Posterior vena cava (tissue), 2 donors: ENCODE data around the gene CORO6. TPM values are rescaled to one million over a fixed set of nuclear protein-coding genes. Genes with fewer than 3 reads are reported as not detected.

Experiments used
- DNase-seq: peaks from one replicate; pipeline ENCODE4 v3.0.0-alpha.2; 2020; ENCODE audit warnings: low spot score
- intact Hi-C, 2 donors: fragments of 100-400 bp; cut with DNase I; formaldehyde crosslinking; loops; one replicate each; pipeline versions ENCODE4 v1.14.1 to v1.14.2; 2022 to 2023
- total RNA-seq, 2 donors: library from RNA; stranded (reverse); fragmentation: NEBNext Ultra II Directional; extraction: Animal tissue kit (Norgen Biotek cat#: 25700); gene quantifications; one replicate each; pipeline ENCODE4 v1.2.1, GENCODE V29; 2021
- donor health status: DM: yes; HTN: yes; CAD: no.
- donor health status: DM: yes; HTN: yes; CAD: no.

The CORO6 gene
- total RNA-seq, 2 donors from 2014 or later = 26.7 to 31.6 TPM

DNA sequence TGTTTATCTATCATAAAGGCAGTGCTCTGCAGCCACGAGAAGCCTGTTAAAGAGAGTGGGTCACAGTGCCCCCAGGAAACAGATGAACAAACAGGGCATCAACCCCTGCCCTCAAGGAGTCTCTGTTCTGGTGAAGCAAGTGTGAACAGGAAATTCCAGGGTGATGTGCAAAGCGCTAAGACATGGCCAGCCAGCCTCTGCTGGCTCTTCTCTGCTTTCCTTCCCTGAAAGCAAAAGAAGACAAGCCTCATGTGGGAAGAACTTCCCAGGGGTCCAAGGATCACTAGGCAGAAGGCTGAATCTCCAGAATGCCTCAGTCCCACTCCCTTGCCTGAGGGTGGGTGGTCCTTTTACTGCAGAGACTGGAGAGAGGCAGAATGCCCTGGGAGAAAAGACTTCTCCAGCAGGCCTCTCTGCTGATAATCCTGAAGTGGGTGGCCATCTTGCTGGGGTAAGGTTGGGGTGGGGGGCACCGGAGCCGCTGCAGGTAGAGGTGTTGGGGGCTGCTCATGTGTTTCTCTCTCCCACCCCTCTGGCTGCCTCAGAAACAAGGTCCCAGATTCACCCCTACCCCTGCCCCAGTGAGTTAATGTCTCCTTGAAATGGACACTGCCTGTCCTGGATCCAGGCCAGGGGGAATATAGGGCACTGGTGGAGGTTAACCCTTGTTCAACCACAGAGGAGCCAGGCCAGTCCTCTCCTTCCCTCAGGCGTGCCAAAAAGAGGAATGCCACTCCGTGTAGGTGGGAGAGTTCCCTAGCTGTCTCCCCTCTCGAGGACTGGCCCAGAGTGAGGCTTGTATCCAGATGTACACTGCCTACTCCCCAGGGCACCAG, 27.4 kb downstream of the CORO6 start:
- DNase-seq = no peak

GRCh38 chr17:29594519-29595090, 28.1 kb downstream of the CORO6 start:
- intact Hi-C loops = no loop called here
- DNase-seq = no peak

More for the DNA sequence above, 27.4 kb downstream of the CORO6 start:
- intact Hi-C loops = no loop called here

GRCh38 chr17:29593591-29594518, 28.9 kb downstream of the CORO6 start:
- no peak for DNase-seq
- intact Hi-C loops = no loop called here

GRCh38 chr17:29592850-29593551, 29.7 kb downstream of the CORO6 start, which contains the start of gene ANKRD13B:
ANKRD13B (plus strand) TSS chr17:29593132; CDS start chr17:29593622, 490 bp downstream.
- intact Hi-C loops = no loop called here
- DNase-seq = no peak

- intact Hi-C loops = no loop called here
- DNase-seq = peak; percentile 95
Measured at GRCh38 chr17:29591737-29592608, 30.7 kb downstream of the CORO6 start.

DNA sequence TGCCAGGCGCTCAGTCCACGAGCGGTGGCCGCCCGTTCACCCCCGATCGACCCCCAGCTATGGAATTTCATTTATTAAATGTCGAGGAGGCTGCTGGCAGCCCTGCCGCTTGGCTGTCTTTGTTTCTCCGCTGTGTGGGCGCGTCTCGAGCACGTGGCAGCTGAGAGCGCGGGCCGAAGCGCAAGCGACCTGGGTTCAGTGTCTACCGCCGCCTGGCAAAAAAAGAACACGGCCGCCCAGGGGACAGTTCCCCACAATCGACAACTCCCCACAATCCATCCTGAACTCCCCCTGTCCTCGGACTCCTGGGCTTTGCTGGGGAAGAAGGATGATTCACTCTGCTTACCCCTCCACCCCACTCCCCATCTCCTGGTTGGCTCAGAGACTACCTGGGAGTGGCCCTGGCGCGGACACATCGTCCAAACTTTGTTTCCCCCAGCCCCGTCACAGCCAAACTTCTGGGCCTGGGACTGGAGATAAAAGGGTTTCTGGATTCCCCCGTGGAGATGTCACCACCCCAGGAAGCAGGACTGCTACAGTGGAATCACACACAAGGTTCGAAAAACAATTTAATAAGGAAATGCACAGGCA, 31.5 kb downstream of the CORO6 start:
- peak; percentile 93 for DNase-seq
- intact Hi-C loops = no loop called here

GRCh38 chr17:29590411-29591145, 32.1 kb downstream of the CORO6 start:
- intact Hi-C loops = no loop called here
- DNase-seq = no peak

DNA sequence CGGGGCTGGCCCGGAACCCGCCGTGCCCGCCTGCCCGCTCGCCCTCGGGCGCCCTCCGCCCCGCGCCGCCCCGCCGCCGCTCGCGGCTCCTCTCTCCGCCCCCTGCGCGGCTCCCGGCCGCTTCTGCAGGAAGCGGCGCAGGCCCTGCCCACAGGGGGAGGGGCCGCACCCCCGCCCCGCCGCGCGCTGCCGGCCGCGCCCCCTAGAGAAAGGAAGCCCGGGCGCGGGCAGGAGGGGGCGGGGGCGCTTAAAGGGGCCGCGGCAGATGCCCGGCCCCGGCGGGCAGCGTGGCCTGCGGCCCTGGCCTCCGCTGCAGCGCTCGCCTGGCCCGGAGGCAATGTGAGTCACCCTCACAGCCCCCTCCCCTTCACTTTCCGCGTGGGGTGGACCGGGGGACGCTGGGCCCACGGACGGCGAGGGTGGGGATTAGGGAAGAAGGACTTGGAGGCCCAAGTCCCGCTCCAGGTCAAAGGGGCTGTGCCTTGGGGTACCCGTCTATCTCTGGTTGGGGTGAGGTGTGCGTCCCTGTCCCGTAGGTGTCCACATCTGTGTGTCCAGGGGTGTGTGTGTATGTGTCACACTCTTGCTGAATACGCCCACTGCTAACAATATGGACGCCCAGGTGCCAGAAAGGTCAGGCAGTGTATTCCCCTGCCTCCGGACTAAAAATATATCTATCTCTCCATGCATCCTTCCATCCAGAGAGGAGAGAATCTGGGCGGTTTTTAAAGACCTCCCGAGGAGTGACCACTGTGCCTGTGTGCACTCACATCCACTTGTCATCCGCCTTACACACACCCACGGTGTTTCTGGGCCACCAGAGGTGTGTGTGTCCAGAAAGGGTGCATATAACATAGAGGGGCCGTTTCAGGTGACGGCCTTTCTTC, 32.9 kb downstream of the CORO6 start, which contains the start of gene GIT1:
TSS of gene GIT1 (minus strand) at position 125 of the 887 bp plus-strand sequence. CDS start 270 bp downstream, outside the sequence.
- intact Hi-C loops = no loop called here

DNA sequence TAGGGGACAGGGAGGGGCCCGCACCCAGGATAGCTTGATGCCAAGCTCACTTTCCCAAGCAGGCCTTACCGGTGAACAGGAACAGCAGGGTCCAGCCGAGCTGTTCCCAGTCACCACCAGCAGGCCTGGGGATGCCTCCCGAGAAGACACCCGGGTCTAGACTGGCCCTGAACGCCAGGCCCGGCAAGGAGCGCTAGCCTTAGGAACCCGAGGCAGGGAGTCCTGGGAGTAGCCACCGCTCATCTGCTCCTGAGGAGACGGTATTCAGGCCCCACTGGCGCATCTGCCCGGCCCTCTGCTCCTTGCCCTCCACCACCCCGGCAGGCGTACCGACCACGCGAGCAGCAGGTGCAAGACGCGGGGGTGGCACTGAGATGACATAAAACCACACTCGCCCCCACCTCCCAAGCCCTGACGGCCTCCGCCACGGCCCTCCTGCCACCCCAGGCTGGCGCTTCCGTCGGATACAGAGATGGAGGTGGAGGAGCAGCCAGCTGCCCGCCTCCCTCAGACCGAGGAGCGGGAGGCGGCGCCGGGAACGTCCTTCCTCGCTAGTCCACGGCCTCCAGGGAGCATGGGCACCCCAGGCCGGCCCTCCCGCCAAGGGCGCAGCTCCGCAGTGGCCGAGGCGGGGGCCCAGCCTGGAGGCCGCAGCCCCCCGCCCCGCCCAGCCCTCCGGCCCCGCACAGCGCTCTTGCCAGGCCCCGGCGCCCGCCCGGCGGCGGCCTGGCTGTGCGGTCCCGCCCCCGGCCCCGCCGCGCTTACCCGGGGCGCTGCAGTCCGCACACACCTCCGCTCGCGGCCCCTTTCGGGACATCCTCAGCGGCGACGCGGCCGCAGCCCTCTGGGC, 33.9 kb downstream of the CORO6 start:
- intact Hi-C loops = no loop called here

More for the DNA sequence above, 32.9 kb downstream of the CORO6 start, which contains the start of gene GIT1:
- DNase-seq = peak; percentile 94

GRCh38 chr17:29588017-29588561, 34.6 kb downstream of the CORO6 start:
- intact Hi-C loops = no loop called here
- DNase-seq = no peak

More for the DNA sequence above, 33.9 kb downstream of the CORO6 start:
- DNase-seq = no peak

GRCh38 chr17:29587591-29587990, 35.1 kb downstream of the CORO6 start:
- no peak for DNase-seq
- intact Hi-C loops = no loop called here

DNA sequence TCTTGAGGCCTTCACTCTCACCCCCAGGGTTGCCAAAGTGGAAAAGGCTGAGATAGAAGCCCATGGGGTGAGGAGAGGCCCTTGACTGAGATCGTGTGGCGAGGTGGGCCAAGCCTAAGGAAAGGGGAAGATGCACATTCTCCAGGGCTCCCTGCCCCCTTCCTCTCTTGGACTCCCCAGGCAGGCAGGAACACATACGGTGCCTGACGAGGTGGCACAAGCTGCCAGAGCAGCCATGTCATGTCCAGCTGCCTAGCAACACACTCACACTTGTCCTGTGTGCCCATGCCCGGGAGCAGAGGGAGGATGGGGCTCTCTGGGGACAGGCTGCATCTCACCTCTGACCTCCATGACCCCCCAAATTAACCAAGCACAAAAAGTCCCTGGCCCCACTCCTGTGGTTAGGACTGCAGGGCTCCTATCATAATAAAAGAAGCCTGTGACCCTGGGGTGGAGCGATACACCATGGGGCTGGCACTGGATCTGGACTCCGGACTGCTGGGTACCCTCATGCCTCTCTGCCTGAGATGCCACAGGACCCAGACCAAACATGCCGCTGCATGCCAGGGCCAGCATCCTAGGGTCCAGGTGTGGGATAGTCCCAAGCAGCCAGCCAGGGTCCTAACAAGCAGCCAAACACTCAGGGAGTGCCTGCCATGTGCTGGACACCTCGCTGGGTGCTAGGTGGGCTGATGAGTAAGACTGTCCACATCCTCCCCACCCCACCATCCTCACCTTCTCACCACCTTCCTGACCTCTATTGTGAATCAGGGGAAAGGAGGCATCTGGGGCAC, 35.8 kb downstream of the CORO6 start:
- no peak for DNase-seq
- intact Hi-C loops = no loop called here

DNA sequence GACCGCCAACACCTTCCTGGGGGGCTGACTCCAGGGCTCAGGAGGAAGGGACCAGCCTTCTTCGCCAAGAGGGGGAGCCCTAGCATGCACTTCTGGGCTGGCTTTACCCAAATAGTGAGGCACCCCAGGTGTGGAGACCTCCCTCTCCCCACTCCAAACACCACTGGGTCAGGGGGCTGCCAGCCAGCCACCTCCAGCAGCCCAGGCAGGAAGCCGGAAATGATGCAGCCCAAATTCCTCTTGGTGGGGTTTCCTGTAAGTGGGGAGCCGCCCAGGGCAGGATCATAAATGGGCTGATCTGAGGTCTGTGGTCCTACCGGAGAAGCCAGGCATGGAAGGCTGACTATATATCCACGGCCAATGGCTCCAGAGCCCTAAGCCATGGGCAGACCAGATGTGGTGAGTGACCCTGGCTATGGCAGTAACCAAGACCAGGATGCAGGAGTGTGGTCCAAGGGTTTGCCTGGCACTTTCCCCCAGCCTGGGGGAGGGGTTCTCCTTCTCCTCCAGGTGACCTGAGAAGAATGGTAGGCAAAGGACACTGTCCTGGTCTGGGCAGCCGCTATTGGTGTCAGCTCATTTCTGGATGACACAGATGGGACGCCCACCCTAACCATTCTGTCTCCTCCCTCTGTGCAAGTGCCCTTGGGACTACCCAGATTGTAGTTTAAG, 37.5 kb downstream of the CORO6 start:
- no peak for DNase-seq
- intact Hi-C loops = no loop called here
